HL-60/S4 treated with phorbol 12-myristate 13-acetate at 8.2 ng/mL for 4 days and 3 days (cell line): ENCODE results near the gene GRIK1.

Experiments
- in situ Hi-C: fragments of 300-500 bp; cut with MboI; formaldehyde crosslinking; loops from 2 replicates; pipeline ENCODE4 v1.15.0; 2022; ENCODE audit warnings: low sequenced_read_pairs

The GRIK1 gene

DNA sequence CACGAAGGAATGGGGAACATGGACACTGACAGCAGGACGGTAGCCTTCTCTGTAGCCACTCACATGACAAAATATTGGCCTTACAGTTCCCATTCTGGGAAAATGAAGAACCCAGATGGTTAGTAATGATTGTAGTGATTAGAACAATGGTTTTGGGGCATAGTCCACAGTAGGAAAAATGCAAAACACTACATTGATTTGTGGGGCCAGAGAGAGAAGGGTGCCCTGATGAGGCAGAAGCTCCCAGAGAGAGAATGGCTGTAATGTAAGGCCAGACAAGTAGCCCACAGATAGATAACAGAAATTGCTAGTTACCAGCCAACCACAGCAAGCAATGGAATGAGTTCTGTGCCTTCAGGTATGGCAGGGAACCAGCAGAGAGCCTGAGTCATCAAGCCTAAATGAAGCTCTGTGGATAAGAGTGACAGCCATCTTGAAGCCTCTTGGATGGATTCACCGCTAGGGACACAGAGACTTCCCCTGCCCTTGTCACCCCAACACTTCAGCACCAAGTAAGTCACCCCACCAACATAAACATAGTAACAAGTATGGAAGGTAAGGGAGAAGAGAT is 435.0 kb downstream of the GRIK1 start:
- in situ Hi-C loops = no loop called here

GRCh38 chr21:29501451-29501850 is 438.3 kb downstream of the GRIK1 start:
- in situ Hi-C loops = no loop called here

- in situ Hi-C loops = loop anchor here (25.0 kb wide), 1 partner anchor 337 kb away; no protein-coding TSS in a partner anchor
Observed at GRCh38 chr21:29499734-29500343, 440.0 kb downstream of the GRIK1 start.

DNA sequence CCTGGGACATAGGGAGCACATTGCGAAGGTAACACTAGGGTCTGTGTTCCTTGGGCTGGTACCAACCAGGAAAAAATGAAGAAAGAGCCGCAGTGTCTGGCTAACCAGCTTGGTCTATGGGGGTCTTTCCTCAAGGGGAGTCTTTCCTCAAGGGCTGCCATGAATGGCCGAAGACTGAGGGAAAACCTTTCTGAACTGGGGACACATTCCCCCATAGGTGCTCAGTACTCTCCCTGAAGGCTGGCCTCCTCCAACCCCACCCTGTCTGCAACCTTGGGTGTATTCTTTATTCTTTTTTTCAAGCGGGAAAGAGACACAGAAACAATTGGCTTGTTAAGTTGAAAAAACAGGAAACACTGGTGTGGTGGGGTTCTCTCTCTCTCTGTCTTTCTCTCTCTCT is 440.6 kb downstream of the GRIK1 start:
- in situ Hi-C loops = loop anchor here (25.0 kb wide), 1 partner anchor 338 kb away; no protein-coding TSS in a partner anchor

DNA sequence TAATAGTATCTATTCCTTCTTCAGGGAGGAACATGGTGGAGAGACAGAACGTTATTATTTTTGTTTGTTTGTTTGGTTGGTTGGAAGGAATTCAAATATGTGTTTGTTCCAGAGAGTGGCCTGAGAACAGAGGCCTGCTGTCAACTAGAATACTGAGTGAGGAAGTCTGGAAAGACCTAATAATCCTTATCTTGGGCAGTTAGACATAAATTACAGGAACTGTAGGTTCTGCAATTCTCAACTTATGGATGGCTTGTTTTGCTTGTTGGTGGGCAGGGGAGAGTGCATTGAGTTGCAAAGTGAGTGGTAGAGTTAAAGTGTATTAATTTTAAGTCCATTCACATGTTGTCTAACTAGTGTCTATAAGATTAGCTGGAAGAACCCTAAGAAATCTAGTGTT is 443.5 kb downstream of the GRIK1 start:
- in situ Hi-C loops = loop anchor here (25.0 kb wide), 1 partner anchor 341 kb away; no protein-coding TSS in a partner anchor

- in situ Hi-C loops = loop anchor here (25.0 kb wide), 1 partner anchor 347 kb away; no protein-coding TSS in a partner anchor
Observed at GRCh38 chr21:29490016-29490415, 449.8 kb downstream of the GRIK1 start.

DNA sequence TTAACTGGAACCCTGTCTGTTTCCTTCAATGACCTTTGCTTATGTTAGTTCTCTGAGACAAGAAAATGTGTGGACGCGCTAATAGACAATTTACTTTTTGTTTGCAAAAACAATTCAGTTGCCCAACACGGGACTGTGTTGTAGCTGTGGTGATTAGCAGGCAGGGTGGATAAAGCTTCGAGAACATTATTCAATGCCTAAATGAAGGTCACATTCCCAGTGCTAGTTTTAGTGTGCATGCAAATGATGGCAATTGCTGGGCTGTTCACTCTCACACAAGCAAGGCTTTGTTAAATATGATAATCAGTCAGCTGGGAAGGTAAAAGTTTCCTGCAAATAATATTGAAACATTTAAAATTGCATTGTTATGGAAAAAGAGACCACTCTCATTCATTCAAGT is 452.6 kb downstream of the GRIK1 start:
- in situ Hi-C loops = loop anchor here (25.0 kb wide), 1 partner anchor 350 kb away; no protein-coding TSS in a partner anchor
